DOHH2 (cell line): ENCODE measurements around the gene FNDC3A.

Source experiments
- CTCF ChIP-seq: fragments of 200-600 bp; sonication (generic); IDR thresholded peaks from one replicate; pipeline ENCODE4 v1.5.1; 2014; ENCODE audit warnings: antibody characterized with exemption, mild to moderate bottlenecking, low read depth, low read length; ENCODE audit not compliant: poor library complexity, severe bottlenecking
- EZH2phosphoT487 ChIP-seq: fragments of 200-600 bp; sonication (generic); IDR thresholded peaks from 2 replicates; pipeline ENCODE4 v1.6.1; 2017; ENCODE audit warnings: borderline replicate concordance, mild to moderate bottlenecking, antibody characterized with exemption, low read length, moderate library complexity, mixed read lengths

GRCh38 chr13:49134305-49134704 is 158.6 kb downstream of the FNDC3A start:
- TF ChIP-seq CTCF (no peak), EZH2phosphoT487 (no peak)
